Measurements from ENCODE around the gene PCK1.
A peak's percentile ranks its signal among the peaks of the same experiment; 100 is the strongest.

Gene PCK1

GRCh38 chr20:57587278-57587988, 26.5 kb downstream of the PCK1 start:
- DNase-seq (ENCODE audit: insufficient read length, low spot score) (no peak), FAIRE-seq (no peak)

- DNase-seq (ENCODE audit: insufficient read length, low spot score) = no peak
- FAIRE-seq = no peak
Observed at GRCh38 chr20:57587989-57588377, 27.1 kb downstream of the PCK1 start.

- FAIRE-seq (no peak), DNase-seq (ENCODE audit: insufficient read length, low spot score) (no peak)
Observed at GRCh38 chr20:57588596-57588995, 27.7 kb downstream of the PCK1 start.

GRCh38 chr20:57589123-57589727, 28.3 kb downstream of the PCK1 start:
- DNase-seq (ENCODE audit: insufficient read length, low spot score) = no peak
- no peak for FAIRE-seq

- DNase-seq (ENCODE audit: insufficient read length, low spot score) (no peak), FAIRE-seq (no peak)
Observed at GRCh38 chr20:57589728-57590484, 29.0 kb downstream of the PCK1 start.

GRCh38 chr20:57590485-57591288, 29.8 kb downstream of the PCK1 start:
- FAIRE-seq (no peak), DNase-seq (ENCODE audit: insufficient read length, low spot score) (no peak)

GRCh38 chr20:57591289-57592229, 30.6 kb downstream of the PCK1 start:
- DNase-seq (ENCODE audit: insufficient read length, low spot score) (no peak), FAIRE-seq (no peak)

GRCh38 chr20:57592263-57593092, 31.6 kb downstream of the PCK1 start:
- FAIRE-seq = no peak
- no peak for DNase-seq (ENCODE audit: insufficient read length, low spot score)

GRCh38 chr20:57593134-57593886, 32.4 kb downstream of the PCK1 start:
- no peak for DNase-seq (ENCODE audit: insufficient read length, low spot score)
- no peak for FAIRE-seq

GRCh38 chr20:57594092-57594951, 33.4 kb downstream of the PCK1 start:
- peak; percentile 69 for DNase-seq (ENCODE audit: insufficient read length, low spot score)
- FAIRE-seq = no peak

GRCh38 chr20:57595041-57596030, 34.4 kb downstream of the PCK1 start:
- DNase-seq (ENCODE audit: insufficient read length, low spot score) = no peak
- FAIRE-seq = no peak

- FAIRE-seq = no peak
Observed at GRCh38 chr20:57596358-57596757, 35.4 kb downstream of the PCK1 start.

GRCh38 chr20:57596998-57597939, 36.4 kb downstream of the PCK1 start:
- peak; percentile 81 for DNase-seq (ENCODE audit: insufficient read length, low spot score)

More at GRCh38 chr20:57596358-57596757, 35.4 kb downstream of the PCK1 start:
- DNase-seq (ENCODE audit: insufficient read length, low spot score) = no peak

GRCh38 chr20:57598060-57598459, 37.1 kb downstream of the PCK1 start:
- DNase-seq (ENCODE audit: insufficient read length, low spot score) (no peak), FAIRE-seq (no peak)

More at GRCh38 chr20:57596998-57597939, 36.4 kb downstream of the PCK1 start:
- FAIRE-seq = no peak

- FAIRE-seq (no peak), DNase-seq (ENCODE audit: insufficient read length, low spot score) (no peak)
Observed at GRCh38 chr20:57598491-57598890, 37.6 kb downstream of the PCK1 start.
